Calu3 (cell line): ENCODE measurements around the gene MTM1. TPM values are rescaled to one million over a fixed set of nuclear protein-coding genes. Genes with fewer than 3 reads are reported as not detected.

Experiments used
- BruUV-seq: library from RNA; stranded (reverse); fragments of 400-500 nt; replicated peaks from 2 replicates; lab custom pipeline; 2021; lab: Mats Ljungman, UMichigan
- CTCF ChIA-PET: fragments of 300-600 bp; sonication (Branson Sonifier 250); formaldehyde crosslinking; loops from one replicate; lab custom pipeline; 2022; ENCODE audit warnings: antibody characterized with exemption; lab: Charles Lee
- DNase-seq: peaks from one replicate; pipeline ENCODE4 v3.0.0; 2022
- H3K27ac Mint-ChIP-seq: one replicate; pipeline ENCODE4 v1.8.0; 2022; ENCODE audit warnings: mixed read lengths; ENCODE audit not compliant: unreplicated experiment
- H3K27me3 Mint-ChIP-seq: one replicate; pipeline ENCODE4 v1.8.0; 2022; ENCODE audit warnings: mixed read lengths; ENCODE audit not compliant: unreplicated experiment
- H3K36me3 Mint-ChIP-seq: one replicate; pipeline ENCODE4 v1.8.0; 2022; ENCODE audit warnings: mild to moderate bottlenecking, moderate library complexity, mixed read lengths; ENCODE audit not compliant: insufficient read depth, unreplicated experiment
- H3K4me1 Mint-ChIP-seq: one replicate; pipeline ENCODE4 v1.8.0; 2022; ENCODE audit warnings: mild to moderate bottlenecking, low read depth, mixed read lengths; ENCODE audit not compliant: unreplicated experiment
- H3K4me3 Mint-ChIP-seq: one replicate; pipeline ENCODE4 v1.8.0; 2022; ENCODE audit warnings: mild to moderate bottlenecking, low read depth, moderate library complexity, mixed read lengths; ENCODE audit not compliant: unreplicated experiment
- H3K9me3 Mint-ChIP-seq: one replicate; pipeline ENCODE4 v1.8.0; 2022; ENCODE audit warnings: low read depth, mixed read lengths; ENCODE audit not compliant: unreplicated experiment
- intact Hi-C: fragments of 100-400 bp; cut with micrococcal nuclease; formaldehyde crosslinking; loops from one replicate; pipeline ENCODE4 v1.10.0; 2022; ENCODE audit not compliant: unreplicated experiment
- total RNA-seq: library from RNA; stranded (reverse); gene quantifications from 2 replicates; pipeline ENCODE4 v1.2.3, GENCODE V29; 2022
- TF ChIP-seq, protein P1 (sequence below): fragments of 200-600 bp; IDR thresholded peaks from one replicate; pipeline ENCODE4 v1.8.0; 2022; ENCODE audit warnings: antibody characterized with exemption; ENCODE audit not compliant: unreplicated experiment

Gene MTM1
- total RNA-seq, 1 experiment from 2014 or later = 13.2 TPM

DNA sequence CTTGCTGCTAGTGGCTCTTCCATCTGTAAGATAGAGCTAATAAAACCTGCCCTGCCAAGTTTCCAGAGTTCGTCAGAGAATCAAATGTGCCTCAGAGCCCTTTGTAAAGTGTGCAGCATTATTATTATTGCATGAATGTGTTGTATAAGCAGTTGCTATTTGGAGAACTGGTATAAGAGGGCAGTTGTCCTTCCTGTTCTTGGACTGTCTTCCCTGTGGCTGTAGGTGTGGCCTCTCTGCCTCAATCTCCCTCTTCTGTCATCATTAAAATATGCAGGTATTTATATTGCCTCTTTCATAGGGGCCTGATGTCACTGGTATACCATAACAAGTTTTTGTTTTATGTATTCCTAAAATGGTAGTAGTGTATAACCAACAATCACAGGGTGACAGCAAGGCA, 3.8 kb downstream of the MTM1 start:
- Mint-ChIP-seq H3K9me3 (no peaks in the 10 kb centered on the region), H3K4me3 (no peak overlapping the region), H3K4me1 (peaks cover 41% of the 10 kb centered on the region), H3K36me3 (peaks cover 16% of the 10 kb centered on the region), H3K27me3 (no peaks in the 10 kb centered on the region), H3K27ac (peak overlapping the region; percentile 63)
- no TSS peak for BruUV-seq
- no peak for DNase-seq
- CTCF ChIA-PET = interaction anchor here (1.1 kb wide), 1 partner anchor 26 kb away, joined by 3 read pairs; no protein-coding TSS in a partner anchor
- intact Hi-C loops = no loop called here
- TF ChIP-seq, protein P1, sequence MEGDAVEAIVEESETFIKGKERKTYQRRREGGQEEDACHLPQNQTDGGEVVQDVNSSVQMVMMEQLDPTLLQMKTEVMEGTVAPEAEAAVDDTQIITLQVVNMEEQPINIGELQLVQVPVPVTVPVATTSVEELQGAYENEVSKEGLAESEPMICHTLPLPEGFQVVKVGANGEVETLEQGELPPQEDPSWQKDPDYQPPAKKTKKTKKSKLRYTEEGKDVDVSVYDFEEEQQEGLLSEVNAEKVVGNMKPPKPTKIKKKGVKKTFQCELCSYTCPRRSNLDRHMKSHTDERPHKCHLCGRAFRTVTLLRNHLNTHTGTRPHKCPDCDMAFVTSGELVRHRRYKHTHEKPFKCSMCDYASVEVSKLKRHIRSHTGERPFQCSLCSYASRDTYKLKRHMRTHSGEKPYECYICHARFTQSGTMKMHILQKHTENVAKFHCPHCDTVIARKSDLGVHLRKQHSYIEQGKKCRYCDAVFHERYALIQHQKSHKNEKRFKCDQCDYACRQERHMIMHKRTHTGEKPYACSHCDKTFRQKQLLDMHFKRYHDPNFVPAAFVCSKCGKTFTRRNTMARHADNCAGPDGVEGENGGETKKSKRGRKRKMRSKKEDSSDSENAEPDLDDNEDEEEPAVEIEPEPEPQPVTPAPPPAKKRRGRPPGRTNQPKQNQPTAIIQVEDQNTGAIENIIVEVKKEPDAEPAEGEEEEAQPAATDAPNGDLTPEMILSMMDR = no peak

DNA sequence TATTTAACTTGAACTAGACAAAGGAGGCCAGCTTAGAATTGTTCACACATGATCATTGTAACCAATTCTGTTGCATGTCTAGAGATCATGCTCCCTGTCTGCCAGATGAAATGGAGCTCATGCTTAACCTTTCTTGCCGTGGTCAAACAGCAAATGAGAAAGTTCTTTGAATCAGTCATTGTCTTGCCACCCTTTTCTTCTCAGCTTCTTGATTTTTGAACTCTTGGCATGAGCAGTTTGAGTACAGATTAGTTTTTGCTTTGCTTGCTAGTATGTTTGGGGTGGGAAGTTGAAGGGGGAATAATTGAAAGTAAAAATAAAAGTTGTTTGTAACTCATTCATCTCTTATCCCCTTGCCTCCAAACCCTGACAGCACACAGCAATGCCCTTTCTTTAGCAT, 4.7 kb downstream of the MTM1 start:
- intact Hi-C loops = no loop called here
- TF ChIP-seq, protein P1 = no peak
- H3K4me3 Mint-ChIP-seq = no peak overlapping the region
- H3K27ac Mint-ChIP-seq = no peak overlapping the region
- peaks cover 12% of the 10 kb centered on the region for H3K36me3 Mint-ChIP-seq
- no peak for DNase-seq
- no TSS peak for BruUV-seq
- peaks cover 41% of the 10 kb centered on the region for H3K4me1 Mint-ChIP-seq
- CTCF ChIA-PET = no interaction called here
- H3K9me3 Mint-ChIP-seq = no peaks in the 10 kb centered on the region
- no peaks in the 10 kb centered on the region for H3K27me3 Mint-ChIP-seq

DNA sequence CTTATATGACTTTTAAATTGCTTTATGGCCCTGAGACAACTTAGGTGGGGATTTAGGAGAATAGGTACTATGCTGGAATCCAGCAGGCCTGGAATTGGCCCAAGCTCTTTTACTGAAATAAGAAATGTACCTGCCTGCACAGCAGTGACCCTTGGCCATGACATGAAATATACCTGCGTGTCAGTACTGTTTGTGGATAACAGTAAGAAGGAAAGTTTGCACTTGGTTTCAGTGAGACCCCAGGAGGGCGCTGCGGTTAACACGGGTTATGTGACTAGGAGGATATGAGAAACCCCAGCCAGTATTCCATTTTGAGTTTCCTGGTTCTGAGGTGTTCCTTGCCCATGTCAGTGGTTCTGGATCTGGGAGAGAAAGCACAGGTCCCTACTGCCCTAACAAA, 5.3 kb downstream of the MTM1 start:
- intact Hi-C loops = no loop called here
- no TSS peak for BruUV-seq
- H3K27ac Mint-ChIP-seq = no peak overlapping the region
- H3K9me3 Mint-ChIP-seq = no peaks in the 10 kb centered on the region
- TF ChIP-seq, protein P1 = no peak
- no peak for DNase-seq
- H3K4me3 Mint-ChIP-seq = no peak overlapping the region
- H3K27me3 Mint-ChIP-seq = no peaks in the 10 kb centered on the region
- H3K36me3 Mint-ChIP-seq = peaks cover 7% of the 10 kb centered on the region
- H3K4me1 Mint-ChIP-seq = peaks cover 41% of the 10 kb centered on the region
- CTCF ChIA-PET = no interaction called here

DNA sequence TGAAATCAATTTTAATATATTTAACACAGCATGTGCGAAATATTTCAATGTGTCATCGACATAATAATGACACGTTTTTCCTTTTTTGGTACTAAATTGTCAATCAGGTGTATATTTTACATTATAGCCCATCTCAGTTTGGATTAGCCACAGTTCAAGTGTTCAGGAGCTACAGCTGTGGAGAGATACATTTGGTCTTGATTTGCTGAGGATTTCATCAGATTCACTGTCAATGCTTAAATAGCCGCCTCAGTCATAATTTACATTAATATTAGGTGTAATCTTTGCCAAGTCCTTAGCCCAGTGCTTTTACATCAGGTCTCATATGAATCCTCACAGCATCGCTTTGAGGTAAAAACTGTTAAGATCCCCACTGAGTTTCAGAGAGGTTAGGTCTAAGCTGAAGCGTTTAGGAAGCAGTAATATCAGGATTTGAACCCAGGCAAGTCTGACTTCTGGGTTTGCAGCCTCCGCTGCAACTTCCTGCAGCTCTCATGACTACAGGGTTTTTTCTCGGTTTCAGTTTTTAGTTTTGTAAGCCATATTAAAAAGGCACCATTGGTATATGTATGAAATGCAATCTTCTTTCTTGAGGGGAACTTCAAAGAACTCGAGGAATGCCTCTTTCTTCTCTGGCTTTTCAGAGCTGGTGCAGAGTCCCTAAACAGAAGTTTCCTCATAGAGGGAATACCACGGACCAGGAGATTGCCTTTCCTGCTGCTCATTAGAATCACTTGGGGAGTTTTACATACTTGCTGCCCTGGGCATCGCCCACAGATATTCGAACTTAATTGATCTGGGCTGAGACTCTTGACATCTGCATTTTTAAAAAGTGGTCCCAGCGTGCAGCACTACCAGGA, 6.4 kb downstream of the MTM1 start:
- BruUV-seq = no TSS peak
- H3K36me3 Mint-ChIP-seq = peaks cover 7% of the 10 kb centered on the region
- H3K4me3 Mint-ChIP-seq = peak overlapping the region; percentile 34
- CTCF ChIA-PET = interaction anchor here (0.6 kb wide), 1 partner anchor 15 kb away, joined by 3 read pairs; no protein-coding TSS in a partner anchor
- peaks cover 41% of the 10 kb centered on the region for H3K4me1 Mint-ChIP-seq
- no peaks in the 10 kb centered on the region for H3K9me3 Mint-ChIP-seq
- TF ChIP-seq, protein P1 = no peak
- H3K27ac Mint-ChIP-seq = peak overlapping the region; percentile 82
- intact Hi-C loops = loop anchor here (5.0 kb wide), 1 partner anchor 207 kb away; no protein-coding TSS in a partner anchor
- no peaks in the 10 kb centered on the region for H3K27me3 Mint-ChIP-seq
- DNase-seq = no peak
